K562 (cell line): Measurements from ENCODE around the gene MRPS31. TPM values are rescaled to one million over a fixed set of nuclear protein-coding genes. Genes with fewer than 3 reads are reported as not detected.
A peak's percentile ranks its signal among the peaks of the same experiment; 100 is the strongest.

Experiments used
- ATAC-seq: fragments of 200-7000 bp; cut with Tn5 transposase; 3 replicates; pipeline ENCODE4 v1.9.1; 2020; ENCODE audit warnings: moderate library complexity
- Bru-seq: library from RNA; stranded (reverse); fragments of 400-500 nt; gene quantifications from one replicate; lab custom pipeline; 2021; lab: Mats Ljungman, UMichigan
- BruChase-seq, 2 experiments: library from RNA; stranded (reverse); fragments of 400-500 nt; gene quantifications; one replicate each; lab custom pipeline; 2021; lab: Mats Ljungman, UMichigan
- BruUV-seq: library from RNA; stranded (reverse); fragments of 400-500 nt; replicated peaks from 2 replicates; lab custom pipeline; 2021; lab: Mats Ljungman, UMichigan
- CTCF ChIA-PET: fragments of 300-600 bp; formaldehyde crosslinking; extraction: SDS; loops from one replicate; lab custom pipeline; 2021; ENCODE audit warnings: low intra/inter-chr PET ratio; lab: Yijun Ruan, JAX
- POLR2A ChIA-PET: fragments of 300-600, 350-650 bp; sonication (Branson Sonifier 250); formaldehyde crosslinking; extraction: SDS; loops from one replicate; lab custom pipeline; 2021; ENCODE audit warnings: antibody characterized with exemption, inconsistent platforms; lab: Yijun Ruan, JAX
- DNase-seq, 4 experiments: peaks; one replicate each; pipeline versions ENCODE4 v3.0.0 to v3.0.0-alpha.2; 2011 to 2018; ENCODE audit warnings: low spot score in 3 of 4, mixed read lengths in 3 of 4; ENCODE audit errors: extremely low read depth in 1 of 4
- FAIRE-seq: peaks from 2 replicates; lab custom pipeline; 2011; peaks lifted over from hg19 to GRCh38; lab: Jason Lieb, UNC
- H2AFZ ChIP-seq: 2 replicates; pipeline ENCODE4 v1.6.0; 2011; ENCODE audit warnings: low read depth, low read length, control low read depth, inconsistent platforms
- H3K27ac ChIP-seq: fragments of 200-600 bp; 3 replicates; pipeline ENCODE4 v1.8.0; 2011; ENCODE audit warnings: low read depth, mild to moderate bottlenecking, control low read depth, inconsistent platforms, low read length, moderate library complexity, mixed read lengths; ENCODE audit errors: extremely low read depth
- H3K27me3 ChIP-seq, 2 experiments: fragments of 300-600 bp in 1 of 2; 2 replicates in 1 of 2; 3 replicates in 1 of 2; pipeline versions ENCODE4 v1.6.0 to v1.8.0; 2011; ENCODE audit warnings: inconsistent platforms in 2 of 2, low read length in 2 of 2, mild to moderate bottlenecking in 1 of 2, mixed read lengths in 1 of 2, moderate library complexity in 1 of 2; ENCODE audit not compliant: control insufficient read depth in 2 of 2, insufficient read depth in 2 of 2
- H3K36me3 ChIP-seq: fragments of 300-600 bp; 3 replicates; pipeline ENCODE4 v1.8.0; 2011; ENCODE audit warnings: mild to moderate bottlenecking, low read length, inconsistent platforms; ENCODE audit not compliant: control insufficient read depth, insufficient read depth
- H3K4me1 ChIP-seq, 2 experiments: fragments of 200-600 bp in 1 of 2; replicated peaks in 1 of 2; 2 replicates in 1 of 2; 3 replicates in 1 of 2; pipeline versions ENCODE4 v1.5.1 to v1.8.0; 2011; ENCODE audit warnings: inconsistent platforms in 2 of 2, low read length in 2 of 2, mild to moderate bottlenecking in 1 of 2, mixed read lengths in 1 of 2, moderate library complexity in 1 of 2; ENCODE audit not compliant: control insufficient read depth in 2 of 2, insufficient read depth in 2 of 2
- H3K4me2 ChIP-seq: 2 replicates; pipeline ENCODE4 v1.6.1; 2011; ENCODE audit warnings: low read length, control low read depth, inconsistent platforms, mixed read lengths; ENCODE audit not compliant: insufficient read depth
- H3K4me3 ChIP-seq: fragments of 200-600 bp; sonication (generic), shearing (Covaris generic); 2 replicates; pipeline ENCODE4 v1.5.1; 2016; ENCODE audit warnings: control low read depth, inconsistent platforms
- H3K79me2 ChIP-seq: fragments of 200-600 bp; 3 replicates; pipeline ENCODE4 v1.8.0; 2011; ENCODE audit warnings: low read length, inconsistent platforms; ENCODE audit not compliant: control insufficient read depth, insufficient read depth
- H3K9ac ChIP-seq, 2 experiments: 2 replicates each; pipeline versions ENCODE4 v1.6.0 to v1.6.1; 2011; ENCODE audit warnings: low read depth in 2 of 2, low read length in 2 of 2, control low read depth in 1 of 2, inconsistent platforms in 1 of 2, mild to moderate bottlenecking in 1 of 2, mixed read lengths in 1 of 2; ENCODE audit not compliant: insufficient read depth in 1 of 2
- H3K9me1 ChIP-seq: one replicate; pipeline ENCODE4 v1.6.0; 2011; ENCODE audit warnings: inconsistent platforms, mild to moderate bottlenecking, low read length, moderate library complexity; ENCODE audit not compliant: control insufficient read depth, insufficient read depth
- H3K9me3 ChIP-seq: replicated peaks from 2 replicates; pipeline ENCODE4 v1.5.1; 2011; ENCODE audit warnings: low read depth, low read length, inconsistent platforms; ENCODE audit not compliant: control insufficient read depth, insufficient read depth
- H4K20me1 ChIP-seq: replicated peaks from 2 replicates; pipeline ENCODE4 v1.6.1; 2011; ENCODE audit warnings: low read length, inconsistent platforms, mixed read lengths; ENCODE audit not compliant: control insufficient read depth, insufficient read depth
- FOXK2 ChIP-seq, 2 experiments: fragments of 450-650 bp; IDR thresholded peaks in 1 of 2; conservative IDR thresholded peaks in 1 of 2; 2 replicates each; pipeline ENCODE4 v1.6.1; 2016; ENCODE audit warnings: low read depth in 2 of 2, mild to moderate bottlenecking in 1 of 2
- SMAD1 ChIP-seq: fragments of 150-350 bp; IDR thresholded peaks from 2 replicates; pipeline ENCODE4 v1.6.1; 2014; ENCODE audit warnings: low read length, low read depth; ENCODE audit not compliant: partially characterized antibody
- SMARCE1 ChIP-seq: fragments of 450-650 bp; IDR thresholded peaks from 2 replicates; pipeline ENCODE4 v1.7.1; 2016; ENCODE audit warnings: mild to moderate bottlenecking
- ZNF197 ChIP-seq: fragments of 200-800 bp; sonication (Bioruptor generic); IDR thresholded peaks from 2 replicates; pipeline ENCODE4 v1.6.1; 2016; ENCODE audit warnings: low read depth, missing genetic modification characterization, missing compliant biosample characterization
- ZNF311 ChIP-seq: fragments of 250-450 bp; sonication (Bioruptor Pico); IDR thresholded peaks from 2 replicates; pipeline ENCODE4 v1.4.0; 2020; ENCODE audit warnings: mild to moderate bottlenecking, moderate library complexity
- ZNF584 ChIP-seq: fragments of 200-800 bp; sonication (Bioruptor generic); IDR thresholded peaks from 2 replicates; pipeline ENCODE4 v1.6.1; 2016; ENCODE audit warnings: low read depth, mild to moderate bottlenecking, missing genetic modification characterization, missing compliant biosample characterization
- ZNF696 ChIP-seq: fragments of 250-450 bp; sonication (Bioruptor Pico); conservative IDR thresholded peaks from 2 replicates; pipeline ENCODE4 v1.4.0; 2020; ENCODE audit warnings: mild to moderate bottlenecking, moderate library complexity
- ZNF778 ChIP-seq: fragments of 450-650 bp; formaldehyde crosslinking; IDR thresholded peaks from 2 replicates; pipeline ENCODE4 v1.4.0; 2020; ENCODE audit warnings: mild to moderate bottlenecking, moderate library complexity
- WGBS: fragments of 100-300 bp; shearing (Covaris generic); methylation state at CpG from one replicate; pipeline ENCODE4 v1.1.6; 2016; ENCODE audit warnings: low coverage, mixed read lengths; ENCODE audit not compliant: insufficient coverage; ENCODE audit errors: missing lambda C conversion rate; 5-methylcytosine and 5-hydroxymethylcytosine counted together
- in situ Hi-C: fragments of 300-500 bp; cut with MboI; formaldehyde crosslinking; loops from 4 replicates; pipeline ENCODE4 v1.15.0; 2018; ENCODE audit warnings: inconsistent platforms, mixed read lengths
- intact Hi-C: fragments of 100-400 bp; cut with micrococcal nuclease; formaldehyde crosslinking; loops from 2 replicates; pipeline ENCODE4 v1.14.2; 2022
- long read RNA-seq, 3 experiments: library from polyadenylated mRNA in 2 of 3; library from RNA in 1 of 3; unstranded in 2 of 3; stranded (forward) in 1 of 3; transcript quantifications; one replicate each; pipeline ENCODE4 v2.0.0, GENCODE V29; 2019 to 2022
- polyA minus RNA-seq, 3 experiments: library from RNA; depleted of rRNA, polyadenylated mRNA; stranded (reverse); fragments of >200 nt; gene quantifications; 2 replicates each; pipeline ENCODE4 v1.2.3, GENCODE V29; 2011
- polyA plus RNA-seq, 8 experiments: library from polyadenylated mRNA; depleted of rRNA in 4 of 8; stranded (reverse) in 5 of 8; unstranded in 3 of 8; fragments of >200 nt; fragmentation: Nextera tagmentation in 2 of 8; fragmentation: Illumina TruSeq in 1 of 8; extraction: Ambion mirVana in 2 of 8; extraction: Trizol in 1 of 8; gene quantifications; 2 replicates each; pipeline versions ENCODE4 v1.2.1 to v1.2.3, GENCODE V29; 2011 to 2014; ENCODE audit warnings: inconsistent platforms in 1 of 8, missing spikeins in 1 of 8
- total RNA-seq, 7 experiments: library from RNA; depleted of rRNA in 6 of 7; stranded (reverse); fragments of >200 nt in 6 of 7; fragmentation: Illumina TruSeq in 2 of 7; extraction: Trizol in 2 of 7; gene quantifications; 2 replicates each; pipeline versions ENCODE4 v1.2.1 to v1.2.3, GENCODE V29; 2011 to 2021; ENCODE audit warnings: low replicate concordance in 1 of 7
- TF ChIP-seq, protein P1 (sequence below): fragments of 450-650 bp; formaldehyde crosslinking; IDR thresholded peaks from 2 replicates; pipeline ENCODE4 v1.4.0; 2022; ENCODE audit warnings: missing genetic modification characterization
- TF ChIP-seq, protein P2 (sequence below): sonication (generic); formaldehyde crosslinking; IDR thresholded peaks from 2 replicates; pipeline ENCODE4 v1.8.1; 2023; ENCODE audit warnings: mild to moderate bottlenecking, missing genetic modification reagents
- TF ChIP-seq, protein P3 (sequence below): fragments of 250-450 bp; sonication (Bioruptor Pico); IDR thresholded peaks from 2 replicates; pipeline ENCODE4 v1.8.0; 2022; ENCODE audit warnings: moderate library complexity, mild to moderate bottlenecking, inconsistent platforms

Gene MRPS31
- 9.8 and 32.6 TPM in 2 replicates for total RNA-seq (2011; cell fraction: chromatin; rRNA removed; ENCODE audit: low replicate concordance)
- total RNA-seq (2011; cell fraction: nucleolus; rRNA removed), result 6.0 and 6.3 TPM in 2 replicates
- 10.9 and 12.4 TPM in 2 replicates for total RNA-seq (2011; cell fraction: nucleoplasm; rRNA removed)
- 20.2 and 20.3 TPM in 2 replicates for total RNA-seq (2014; rRNA removed)
- 37.7 and 39.8 TPM in 2 replicates for total RNA-seq (2014; rRNA removed; fragmentation: Illumina TruSeq; extraction: Trizol)
- total RNA-seq (2015; rRNA removed; fragmentation: Illumina TruSeq; extraction: Trizol), result 26.7 and 30.9 TPM in 2 replicates
- 23.7 and 24.9 TPM in 2 replicates for total RNA-seq (2021)
- polyA plus RNA-seq (2011; rRNA removed), result 22.7 and 32.1 TPM in 2 replicates
- 7.2 and 10.4 TPM in 2 replicates for polyA plus RNA-seq (2011; cell fraction: cytosol; rRNA removed)
- 8.4 and 10.9 TPM in 2 replicates for polyA plus RNA-seq (2011; cell fraction: nucleus; rRNA removed)
- 18.5 and 20.7 TPM in 2 replicates for polyA plus RNA-seq (2012)
- 29.3 and 39.3 TPM in 2 replicates for polyA plus RNA-seq (2014; fragmentation: Illumina TruSeq; extraction: Trizol)
- polyA plus RNA-seq (2014; fragmentation: Nextera tagmentation; extraction: Ambion mirVana), result 10 to 100 TPM; 50.8 to 57.8 TPM
- polyA plus RNA-seq (2014; rRNA removed), result 32.9 and 37.1 TPM in 2 replicates
- polyA minus RNA-seq (2011; rRNA and poly(A)+ RNA removed), result 21.1 and 23.8 TPM in 2 replicates
- 7.0 and 8.1 TPM in 2 replicates for polyA minus RNA-seq (2011; cell fraction: cytosol; rRNA and poly(A)+ RNA removed)
- 7.4 and 17.3 TPM in 2 replicates for polyA minus RNA-seq (2011; cell fraction: nucleus; rRNA and poly(A)+ RNA removed)
- percentile 71 among the genes with signal in this experiment for Bru-seq, nascent RNA
- BruChase-seq, experiment 1, labeled RNA remaining after a 2-hour chase, result percentile 76 among the genes with signal in this experiment
- BruChase-seq, experiment 2, labeled RNA remaining after a 6-hour chase, result percentile 79 among the genes with signal in this experiment
- long read RNA-seq, experiment 1, transcript MRPS31-201 (7 exons, 1,462 nt), result major isoform, 90 of 109 reads
- long read RNA-seq, experiment 1, partial matches to known transcripts, result 9 of 109 reads
- long read RNA-seq, experiment 1, other reads (novel, unspliced or antisense), result 8 of 109 reads
- long read RNA-seq, experiment 2, transcript MRPS31-201 (7 exons, 1,462 nt), result major isoform, 20 of 26 reads
- long read RNA-seq, experiment 2, partial matches to known transcripts, result 5 of 26 reads
- long read RNA-seq, experiment 2, other reads (novel, unspliced or antisense), result 1 of 26 reads
- long read RNA-seq, experiment 3, transcript MRPS31-201 (7 exons, 1,462 nt), result major isoform, 19 of 38 reads
- long read RNA-seq, experiment 3, partial matches to known transcripts, result 19 of 38 reads
- long read RNA-seq, experiment 3, other reads (novel, unspliced or antisense), result 0 of 38 reads

DNA sequence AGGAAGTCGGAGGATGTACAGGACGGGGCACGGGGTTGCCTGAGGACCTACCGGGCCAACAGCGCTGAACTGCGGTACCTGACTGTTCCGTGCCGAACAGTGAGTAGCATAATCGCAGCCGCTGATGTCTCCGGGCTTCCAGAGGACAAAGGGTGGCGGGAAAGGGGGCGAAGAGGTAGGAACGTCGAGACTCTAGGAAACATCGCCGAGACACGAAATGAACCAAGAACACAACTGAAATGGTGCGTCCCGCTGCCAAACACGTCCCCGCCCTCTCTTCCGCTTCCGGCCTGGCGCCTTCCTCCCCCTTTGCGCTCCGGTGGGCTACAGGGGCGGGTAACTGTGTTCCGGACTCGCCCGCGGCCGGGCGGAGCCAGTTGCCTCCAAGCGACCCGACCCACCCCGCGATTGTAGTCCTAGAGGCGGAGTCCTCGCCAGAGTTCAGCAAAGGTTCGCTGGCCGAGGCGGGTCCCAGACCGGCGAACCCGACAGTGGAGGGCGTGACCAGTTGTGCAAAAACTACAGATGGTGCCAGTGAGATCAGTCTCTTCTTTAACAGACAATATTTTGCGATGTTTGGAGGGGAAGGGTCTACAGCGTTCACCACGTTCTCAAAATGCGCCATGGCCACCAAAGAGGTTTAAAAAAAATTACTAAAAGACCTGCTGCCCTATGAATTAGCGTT, at the start of gene MRPS31:
Gene MRPS31, minus strand, starts transcription at position 257 of the 685 bp plus-strand sequence. Its CDS starts 54 bp downstream, at position 203.
- Histone ChIP-seq H3K9ac (peak within 1 kb of the TSS; percentile 91 to 94), H3K4me3 (peak within 1 kb of the TSS; percentile 91), H3K79me2 (peaks cover 24% of the 10 kb centered on the region), H3K9me1 (no peaks in the 10 kb centered on the region), H2AFZ (peak within 1 kb of the TSS; percentile 96), H3K4me2 (peak within 1 kb of the TSS; percentile 93), H3K9me3 (no peaks in the 10 kb centered on the region), H3K27me3 (no peaks in the 10 kb centered on the region), H4K20me1 (no peaks in the 10 kb centered on the region), H3K27ac (peak within 1 kb of the TSS; percentile 93), H3K36me3 (peaks cover 10% of the 10 kb centered on the region; the same call in 1 of the 3 replicates), H3K4me1 (peaks cover 3 to 6% of the 10 kb centered on the region in 2 experiments; a peak in 3 of 5 replicates)
- intact Hi-C loops, result no loop called here
- FAIRE-seq (peak; percentile 94), ATAC-seq (peak; percentile 100), DNase-seq (peak; percentile 83 to 94 (median 86))
- WGBS, result under 1% methylated on average over 25 of the region's 52 CpGs
- BruUV-seq, result no TSS peak
- CTCF ChIA-PET, result no interaction called here
- in situ Hi-C loops, result no loop called here
- POLR2A ChIA-PET, result interaction anchor here (0.6 kb wide), 1 partner anchor 280 kb away, joined by 3 read pairs; no protein-coding TSS in a partner anchor
- no peak for TF ChIP-seq SMARCE1
- TF ChIP-seq ZNF778 (CRISPR knock-in tag), result no peak
- TF ChIP-seq FOXK2 (conservative IDR thresholded peaks at IDR 0.05 in 1 of 2, IDR thresholded peaks at IDR 0.05 in 1 of 2; ENCODE audit: low read depth in 2 of 2), result peak; percentile 78 to 87
- TF ChIP-seq, protein P1, sequence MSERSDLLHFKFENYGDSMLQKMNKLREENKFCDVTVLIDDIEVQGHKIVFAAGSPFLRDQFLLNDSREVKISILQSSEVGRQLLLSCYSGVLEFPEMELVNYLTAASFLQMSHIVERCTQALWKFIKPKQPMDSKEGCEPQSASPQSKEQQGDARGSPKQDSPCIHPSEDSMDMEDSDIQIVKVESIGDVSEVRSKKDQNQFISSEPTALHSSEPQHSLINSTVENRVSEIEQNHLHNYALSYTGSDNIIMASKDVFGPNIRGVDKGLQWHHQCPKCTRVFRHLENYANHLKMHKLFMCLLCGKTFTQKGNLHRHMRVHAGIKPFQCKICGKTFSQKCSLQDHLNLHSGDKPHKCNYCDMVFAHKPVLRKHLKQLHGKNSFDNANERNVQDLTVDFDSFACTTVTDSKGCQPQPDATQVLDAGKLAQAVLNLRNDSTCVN (CRISPR knock-in tag), result no peak
- no peak for TF ChIP-seq ZNF696 (CRISPR knock-in tag)
- TF ChIP-seq ZNF584, result no peak
- TF ChIP-seq ZNF197 (CRISPR knock-in tag), result no peak
- TF ChIP-seq, protein P2, sequence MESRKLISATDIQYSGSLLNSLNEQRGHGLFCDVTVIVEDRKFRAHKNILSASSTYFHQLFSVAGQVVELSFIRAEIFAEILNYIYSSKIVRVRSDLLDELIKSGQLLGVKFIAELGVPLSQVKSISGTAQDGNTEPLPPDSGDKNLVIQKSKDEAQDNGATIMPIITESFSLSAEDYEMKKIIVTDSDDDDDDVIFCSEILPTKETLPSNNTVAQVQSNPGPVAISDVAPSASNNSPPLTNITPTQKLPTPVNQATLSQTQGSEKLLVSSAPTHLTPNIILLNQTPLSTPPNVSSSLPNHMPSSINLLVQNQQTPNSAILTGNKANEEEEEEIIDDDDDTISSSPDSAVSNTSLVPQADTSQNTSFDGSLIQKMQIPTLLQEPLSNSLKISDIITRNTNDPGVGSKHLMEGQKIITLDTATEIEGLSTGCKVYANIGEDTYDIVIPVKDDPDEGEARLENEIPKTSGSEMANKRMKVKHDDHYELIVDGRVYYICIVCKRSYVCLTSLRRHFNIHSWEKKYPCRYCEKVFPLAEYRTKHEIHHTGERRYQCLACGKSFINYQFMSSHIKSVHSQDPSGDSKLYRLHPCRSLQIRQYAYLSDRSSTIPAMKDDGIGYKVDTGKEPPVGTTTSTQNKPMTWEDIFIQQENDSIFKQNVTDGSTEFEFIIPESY (CRISPR knock-in tag), result peak; percentile 28; the same call in 1 of the 2 replicates
- TF ChIP-seq ZNF311 (CRISPR knock-in tag), result no peak
- TF ChIP-seq, protein P3, sequence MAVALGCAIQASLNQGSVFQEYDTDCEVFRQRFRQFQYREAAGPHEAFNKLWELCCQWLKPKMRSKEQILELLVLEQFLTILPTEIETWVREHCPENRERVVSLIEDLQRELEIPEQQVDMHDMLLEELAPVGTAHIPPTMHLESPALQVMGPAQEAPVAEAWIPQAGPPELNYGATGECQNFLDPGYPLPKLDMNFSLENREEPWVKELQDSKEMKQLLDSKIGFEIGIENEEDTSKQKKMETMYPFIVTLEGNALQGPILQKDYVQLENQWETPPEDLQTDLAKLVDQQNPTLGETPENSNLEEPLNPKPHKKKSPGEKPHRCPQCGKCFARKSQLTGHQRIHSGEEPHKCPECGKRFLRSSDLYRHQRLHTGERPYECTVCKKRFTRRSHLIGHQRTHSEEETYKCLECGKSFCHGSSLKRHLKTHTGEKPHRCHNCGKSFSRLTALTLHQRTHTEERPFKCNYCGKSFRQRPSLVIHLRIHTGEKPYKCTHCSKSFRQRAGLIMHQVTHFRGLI (CRISPR knock-in tag), result no peak
- TF ChIP-seq SMAD1, result no peak
